Activated gamma-delta T cell (primary cell): ENCODE results near the gene GNLY.
"Not testable (repeated sequence)": the region's sequence is repeated elsewhere in the genome, so short reads cannot be mapped to it uniquely, and the experiment has no call there.

Experiments used
- DNase-seq: peaks from one replicate; lab custom pipeline; 2025; lab: John Stamatoyannopoulos, UW

GNLY gene

DNA sequence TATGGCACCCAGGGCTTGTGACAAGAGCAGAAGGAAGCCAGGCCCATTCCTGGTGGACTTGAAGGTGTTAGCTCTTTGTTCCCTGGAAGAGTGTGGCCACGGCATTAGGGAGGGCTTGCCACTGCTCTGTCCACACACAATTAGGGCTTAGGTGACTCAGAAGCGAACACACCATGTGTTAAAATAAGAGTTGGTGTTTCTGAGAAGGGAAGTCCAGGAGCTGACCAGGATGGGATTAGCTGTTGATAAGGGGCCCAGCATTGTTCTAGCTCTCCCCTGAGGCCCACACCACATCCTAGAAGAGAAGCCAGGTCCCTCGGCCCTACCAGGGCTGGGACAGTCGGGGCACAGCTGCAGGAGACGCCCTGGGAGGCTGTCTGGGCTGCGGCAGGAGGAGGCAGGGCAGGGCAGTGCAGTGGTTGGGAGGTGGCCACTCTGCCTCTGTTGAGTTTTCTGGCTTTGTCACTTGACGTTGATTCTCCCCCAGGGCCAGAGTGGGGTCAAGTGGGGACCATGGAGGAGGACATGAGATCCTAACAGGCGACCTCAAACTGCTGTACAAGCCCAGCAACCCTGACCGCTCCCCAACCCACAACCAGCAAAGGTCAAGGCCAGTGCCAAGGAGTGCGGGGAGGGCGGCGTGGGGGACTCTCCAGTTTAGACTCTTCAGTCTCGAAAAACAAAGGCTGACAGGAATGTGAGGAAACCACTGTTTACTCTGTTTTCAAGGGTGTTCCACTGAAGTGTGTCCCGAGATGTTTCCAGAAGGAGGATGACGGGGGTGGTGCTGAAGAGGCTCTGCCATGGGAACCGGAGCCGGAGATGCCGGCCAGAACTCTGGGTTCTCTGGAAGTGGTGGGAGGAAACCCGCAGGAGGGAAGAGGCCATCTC is 16.8 kb downstream of the GNLY start:
- DNase-seq: no peak

GRCh38 chr2:85711578-85712060 is 17.5 kb downstream of the GNLY start:
- DNase-seq: no peak

DNA sequence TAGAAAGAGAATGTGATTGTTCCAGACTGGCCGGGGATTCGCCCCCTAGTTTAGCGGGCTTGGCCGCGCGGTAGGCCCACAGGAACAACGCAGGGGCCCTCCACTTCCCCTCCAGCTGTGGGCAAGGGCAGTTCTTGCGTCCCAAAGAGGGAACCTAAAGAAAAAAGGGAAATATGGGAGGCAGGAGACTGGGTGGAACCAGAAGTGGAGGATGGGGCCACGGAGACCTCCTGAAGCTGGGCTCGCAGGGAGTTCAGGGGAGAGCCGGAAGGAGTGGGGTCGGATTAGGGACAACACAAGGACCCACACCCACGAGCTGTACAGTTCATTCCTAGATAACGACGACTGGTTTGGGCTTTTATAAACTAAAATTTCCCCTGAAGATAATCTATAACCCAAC is 18.2 kb downstream of the GNLY start:
- DNase-seq: no peak

GRCh38 chr2:85712849-85713612 is 18.9 kb downstream of the GNLY start:
- no peak for DNase-seq

GRCh38 chr2:85713836-85714235 is 19.7 kb downstream of the GNLY start:
- DNase-seq: no peak

- DNase-seq: not testable (repeated sequence)
Observed at GRCh38 chr2:85714421-85714820, 20.3 kb downstream of the GNLY start.

- DNase-seq: no peak
Observed at GRCh38 chr2:85714841-85715240, 20.7 kb downstream of the GNLY start.

GRCh38 chr2:85716346-85716914 is 22.3 kb downstream of the GNLY start:
- DNase-seq: no peak

GRCh38 chr2:85717308-85718008 is 23.3 kb downstream of the GNLY start:
- no peak for DNase-seq

DNA sequence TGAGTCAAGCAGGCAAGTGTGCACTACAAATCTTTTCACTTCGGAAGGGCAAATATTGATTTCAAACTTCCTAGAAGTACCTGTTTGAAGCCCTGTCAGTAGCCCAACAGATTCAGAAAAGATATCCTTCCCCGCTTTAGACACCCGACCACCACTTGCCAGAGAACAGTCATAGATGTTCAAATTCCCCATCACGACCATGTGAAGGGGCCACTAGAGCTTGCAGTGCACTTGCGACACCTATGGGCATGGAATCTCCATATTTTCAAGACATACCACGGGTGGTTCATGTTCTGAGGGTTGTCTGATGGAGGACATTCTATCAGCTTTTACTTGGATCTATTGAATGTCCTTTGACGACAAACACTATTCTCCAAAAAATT is 23.8 kb downstream of the GNLY start:
- DNase-seq: no peak

GRCh38 chr2:85718885-85719492 is 24.8 kb downstream of the GNLY start:
- DNase-seq: no peak

GRCh38 chr2:85719609-85720240 is 25.6 kb downstream of the GNLY start:
- DNase-seq: no peak

DNA sequence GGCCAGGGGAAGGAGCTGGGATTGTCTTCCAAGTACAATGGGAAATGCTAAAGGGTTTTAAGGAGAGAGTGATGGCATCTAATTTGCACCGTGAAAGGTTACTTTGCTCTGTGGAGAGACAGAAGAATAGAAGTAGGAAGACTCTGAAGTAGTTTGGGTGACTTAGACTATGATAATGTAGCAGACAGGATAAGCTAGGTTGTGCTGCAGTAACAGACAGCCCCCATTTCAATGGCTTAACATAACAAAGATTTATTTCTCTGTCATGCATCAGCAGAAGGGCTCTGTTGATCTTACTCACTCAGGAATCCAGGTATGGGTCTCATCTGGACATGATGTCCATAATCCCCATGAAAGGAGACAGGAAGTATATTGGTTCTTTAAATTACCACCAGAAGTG is 26.4 kb downstream of the GNLY start:
- no peak for DNase-seq

- no peak for DNase-seq
Observed at GRCh38 chr2:85721641-85722040, 27.5 kb downstream of the GNLY start.

DNA sequence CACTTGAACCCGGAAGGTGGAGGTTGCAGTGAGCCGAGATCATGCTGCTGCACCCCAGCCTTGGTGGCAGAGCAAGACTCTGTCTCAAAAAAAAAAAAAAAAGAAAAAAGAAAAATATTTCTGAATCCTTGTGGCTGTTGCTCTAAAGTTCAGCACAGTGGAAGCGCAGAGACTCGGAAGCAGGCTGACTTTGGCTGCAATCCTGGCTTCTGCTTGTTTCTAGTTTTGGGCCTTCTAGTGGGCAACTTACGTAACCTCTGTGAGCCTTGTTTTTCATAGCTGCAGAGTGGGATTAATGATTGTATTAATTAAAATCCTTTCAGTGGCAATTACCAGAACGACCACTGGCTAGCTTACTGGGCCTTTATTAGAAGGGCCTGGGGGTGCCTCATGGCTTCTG is 28.4 kb downstream of the GNLY start:
- DNase-seq: no peak

GRCh38 chr2:85723707-85724360 is 29.7 kb downstream of the GNLY start:
- DNase-seq: no peak

DNA sequence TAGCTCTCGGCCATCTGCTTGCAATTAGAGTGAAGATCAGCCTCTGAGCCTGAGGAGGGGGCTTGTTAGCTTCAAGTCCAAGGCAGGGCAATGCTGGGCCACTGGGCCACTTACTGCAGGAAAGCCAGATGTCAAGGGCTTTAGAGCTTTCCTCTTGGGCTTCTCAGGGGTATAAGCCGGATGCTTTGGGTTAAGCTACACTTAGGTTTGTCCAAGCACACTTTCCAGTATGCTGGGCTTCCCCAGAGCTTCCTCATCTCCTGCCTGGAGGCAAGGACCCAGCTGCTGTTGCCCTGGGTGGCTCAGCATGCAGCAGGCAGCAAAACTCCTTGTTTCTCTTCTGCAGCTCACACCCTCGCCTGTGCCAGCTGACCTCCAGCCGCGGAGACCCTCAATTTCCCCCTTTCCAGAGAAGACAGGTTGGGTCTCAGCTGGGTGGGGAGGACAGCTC is 30.6 kb downstream of the GNLY start:
- no peak for DNase-seq

GRCh38 chr2:85725451-85725850 is 31.3 kb downstream of the GNLY start:
- no peak for DNase-seq

DNA sequence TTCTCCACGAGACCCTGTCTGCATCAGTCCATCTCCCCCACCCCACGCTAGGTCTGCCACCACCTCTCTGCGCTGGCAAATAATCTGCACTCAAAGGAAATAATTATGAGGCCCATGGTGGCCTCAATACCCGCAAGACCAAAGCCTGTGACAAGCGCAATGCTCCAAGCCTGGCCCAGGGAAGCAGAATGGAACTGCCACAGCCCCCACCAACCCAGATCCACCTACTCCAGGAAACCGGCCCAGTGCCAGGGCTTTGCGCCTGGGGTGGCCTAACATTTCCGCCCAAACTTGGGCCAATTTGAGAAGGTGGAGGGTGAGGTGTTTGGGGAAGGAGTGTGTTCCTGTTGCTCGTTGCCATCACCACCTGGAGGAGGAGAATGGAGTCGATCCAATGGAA is 33.6 kb downstream of the GNLY start:
- no peak for DNase-seq

GRCh38 chr2:85728342-85728741 is 34.2 kb downstream of the GNLY start:
- no peak for DNase-seq
